Parathyroid adenoma (tissue), 2 donors: ENCODE data around the gene CCDC152.

Experiments used
- H2AFZ ChIP-seq: fragments of 300-600 bp; sonication (generic); one replicate; pipeline ENCODE4 v1.7.0; 2017; ENCODE audit warnings: antibody characterized with exemption, mild to moderate bottlenecking
- H3K27ac ChIP-seq: fragments of 300-600 bp; sonication (generic); one replicate; pipeline ENCODE4 v1.7.0; 2017
- H3K27me3 ChIP-seq: fragments of 300-600 bp; sonication (generic); one replicate; pipeline ENCODE4 v1.7.0; 2017; ENCODE audit warnings: low read length; ENCODE audit not compliant: control insufficient read depth, insufficient read depth
- H3K36me3 ChIP-seq: fragments of 300-600 bp; sonication (generic); one replicate; pipeline ENCODE4 v1.7.0; 2017; ENCODE audit warnings: low read length; ENCODE audit not compliant: control insufficient read depth, insufficient read depth
- H3K4me1 ChIP-seq: fragments of 300-600 bp; sonication (generic); one replicate; pipeline ENCODE4 v1.7.0; 2017; ENCODE audit warnings: control low read depth
- H3K4me2 ChIP-seq: fragments of 300-600 bp; sonication (generic); one replicate; pipeline ENCODE4 v1.7.0; 2017; ENCODE audit warnings: low read length
- H3K4me3 ChIP-seq: fragments of 300-600 bp; sonication (generic); one replicate; pipeline ENCODE4 v1.7.0; 2017; ENCODE audit warnings: low read depth, low read length
- H3K79me2 ChIP-seq: fragments of 300-600 bp; sonication (generic); one replicate; pipeline ENCODE4 v1.7.0; 2017; ENCODE audit warnings: control low read depth
- H3K9ac ChIP-seq: fragments of 300-600 bp; sonication (generic); one replicate; pipeline ENCODE4 v1.7.0; 2017; ENCODE audit warnings: mild to moderate bottlenecking
- H3K9me3 ChIP-seq: fragments of 300-600 bp; sonication (generic); one replicate; pipeline ENCODE4 v1.7.0; 2017; ENCODE audit warnings: low read length; ENCODE audit not compliant: control insufficient read depth
- TF ChIP-seq, protein P1 (sequence below): fragments of 300-600 bp; sonication (generic); IDR thresholded peaks from one replicate; pipeline ENCODE4 v1.7.0; 2017; ENCODE audit warnings: antibody characterized with exemption, mild to moderate bottlenecking
- donor health status: primary hyperparathyroidism.

CCDC152 gene

DNA sequence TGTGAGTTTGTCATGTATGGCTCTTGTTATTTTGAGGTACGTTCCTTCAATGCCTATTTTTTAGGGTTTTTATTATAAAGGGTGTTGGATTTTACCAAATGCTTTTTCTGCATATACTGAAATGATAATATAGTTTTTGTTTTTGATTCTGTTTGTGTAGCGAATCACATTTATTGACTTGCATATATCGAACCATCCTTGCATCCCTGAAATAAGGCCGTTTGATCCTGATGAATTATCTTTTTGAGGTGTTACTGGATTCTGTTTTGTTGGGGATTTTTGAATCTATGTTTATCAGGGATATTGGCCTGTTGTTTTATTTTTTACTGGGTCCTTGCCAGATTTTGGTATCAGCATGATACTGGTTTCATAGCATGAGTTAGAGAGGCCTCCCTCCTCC is 29.1 kb downstream of the CCDC152 start:
- H3K9ac ChIP-seq: no peak overlapping the region
- H3K4me3 ChIP-seq: no peak overlapping the region
- H2AFZ ChIP-seq: no peak overlapping the region
- no peaks in the 10 kb centered on the region for H3K27me3 ChIP-seq
- no peaks in the 10 kb centered on the region for H3K9me3 ChIP-seq
- H3K27ac ChIP-seq: no peak overlapping the region
- H3K4me2 ChIP-seq: no peak overlapping the region
- no peaks in the 10 kb centered on the region for H3K36me3 ChIP-seq
- H3K4me1 ChIP-seq: no peaks in the 10 kb centered on the region
- TF ChIP-seq, protein P1, sequence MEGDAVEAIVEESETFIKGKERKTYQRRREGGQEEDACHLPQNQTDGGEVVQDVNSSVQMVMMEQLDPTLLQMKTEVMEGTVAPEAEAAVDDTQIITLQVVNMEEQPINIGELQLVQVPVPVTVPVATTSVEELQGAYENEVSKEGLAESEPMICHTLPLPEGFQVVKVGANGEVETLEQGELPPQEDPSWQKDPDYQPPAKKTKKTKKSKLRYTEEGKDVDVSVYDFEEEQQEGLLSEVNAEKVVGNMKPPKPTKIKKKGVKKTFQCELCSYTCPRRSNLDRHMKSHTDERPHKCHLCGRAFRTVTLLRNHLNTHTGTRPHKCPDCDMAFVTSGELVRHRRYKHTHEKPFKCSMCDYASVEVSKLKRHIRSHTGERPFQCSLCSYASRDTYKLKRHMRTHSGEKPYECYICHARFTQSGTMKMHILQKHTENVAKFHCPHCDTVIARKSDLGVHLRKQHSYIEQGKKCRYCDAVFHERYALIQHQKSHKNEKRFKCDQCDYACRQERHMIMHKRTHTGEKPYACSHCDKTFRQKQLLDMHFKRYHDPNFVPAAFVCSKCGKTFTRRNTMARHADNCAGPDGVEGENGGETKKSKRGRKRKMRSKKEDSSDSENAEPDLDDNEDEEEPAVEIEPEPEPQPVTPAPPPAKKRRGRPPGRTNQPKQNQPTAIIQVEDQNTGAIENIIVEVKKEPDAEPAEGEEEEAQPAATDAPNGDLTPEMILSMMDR: no peak
- H3K79me2 ChIP-seq: no peaks in the 10 kb centered on the region

DNA sequence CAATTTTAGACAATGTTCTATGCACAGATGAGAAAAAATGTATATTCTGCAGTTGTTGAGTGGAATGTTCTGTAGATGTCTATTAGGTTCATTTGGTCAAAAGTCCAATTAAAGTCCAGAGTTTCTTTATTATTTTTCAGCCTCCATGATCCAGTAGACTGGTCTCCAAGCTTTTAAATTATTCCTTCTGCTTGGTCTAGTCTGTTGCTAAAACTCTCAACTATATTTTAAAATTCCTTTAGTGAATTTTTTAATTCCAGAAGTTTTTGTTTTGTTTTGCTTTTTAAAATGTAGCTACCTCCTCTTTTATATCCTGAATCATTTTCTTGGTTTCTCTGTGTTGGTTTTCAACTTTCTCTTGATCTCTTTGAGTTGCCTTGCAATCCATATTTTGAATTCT is 30.5 kb downstream of the CCDC152 start:
- Histone ChIP-seq H3K36me3 (no peaks in the 10 kb centered on the region), H2AFZ (no peak overlapping the region), H3K9me3 (no peaks in the 10 kb centered on the region), H3K4me2 (no peak overlapping the region), H3K27ac (no peak overlapping the region), H3K79me2 (no peaks in the 10 kb centered on the region), H3K4me3 (no peak overlapping the region), H3K9ac (no peak overlapping the region), H3K27me3 (no peaks in the 10 kb centered on the region), H3K4me1 (no peaks in the 10 kb centered on the region)
- TF ChIP-seq, protein P1: no peak

GRCh38 chr5:42787845-42788244 is 31.2 kb downstream of the CCDC152 start:
- H3K36me3 ChIP-seq: no peaks in the 10 kb centered on the region
- no peaks in the 10 kb centered on the region for H3K27me3 ChIP-seq
- no peaks in the 10 kb centered on the region for H3K79me2 ChIP-seq
- H2AFZ ChIP-seq: no peak overlapping the region
- H3K4me1 ChIP-seq: no peaks in the 10 kb centered on the region
- no peak overlapping the region for H3K9ac ChIP-seq
- H3K4me2 ChIP-seq: no peak overlapping the region
- H3K9me3 ChIP-seq: no peaks in the 10 kb centered on the region
- TF ChIP-seq, protein P1: no peak
- no peak overlapping the region for H3K27ac ChIP-seq
- H3K4me3 ChIP-seq: no peak overlapping the region

GRCh38 chr5:42791151-42791550 is 34.5 kb downstream of the CCDC152 start:
- H3K4me1 ChIP-seq: no peaks in the 10 kb centered on the region
- no peaks in the 10 kb centered on the region for H3K27me3 ChIP-seq
- H2AFZ ChIP-seq: no peak overlapping the region
- no peak overlapping the region for H3K4me3 ChIP-seq
- H3K4me2 ChIP-seq: no peak overlapping the region
- H3K9me3 ChIP-seq: no peaks in the 10 kb centered on the region
- no peaks in the 10 kb centered on the region for H3K36me3 ChIP-seq
- H3K27ac ChIP-seq: no peak overlapping the region
- TF ChIP-seq, protein P1: no peak
- no peaks in the 10 kb centered on the region for H3K79me2 ChIP-seq
- no peak overlapping the region for H3K9ac ChIP-seq

GRCh38 chr5:42798284-42799240 is 41.9 kb downstream of the CCDC152 start:
- TF ChIP-seq, protein P1: no peak
- no peak overlapping the region for H2AFZ ChIP-seq
- no peaks in the 10 kb centered on the region for H3K79me2 ChIP-seq
- H3K9me3 ChIP-seq: no peaks in the 10 kb centered on the region
- no peak overlapping the region for H3K4me2 ChIP-seq
- H3K9ac ChIP-seq: no peak overlapping the region
- no peaks in the 10 kb centered on the region for H3K4me1 ChIP-seq
- no peak overlapping the region for H3K4me3 ChIP-seq
- no peaks in the 10 kb centered on the region for H3K36me3 ChIP-seq
- H3K27me3 ChIP-seq: no peaks in the 10 kb centered on the region
- H3K27ac ChIP-seq: no peak overlapping the region
